ENCODE results near the gene WNK3.

The WNK3 gene

DNA sequence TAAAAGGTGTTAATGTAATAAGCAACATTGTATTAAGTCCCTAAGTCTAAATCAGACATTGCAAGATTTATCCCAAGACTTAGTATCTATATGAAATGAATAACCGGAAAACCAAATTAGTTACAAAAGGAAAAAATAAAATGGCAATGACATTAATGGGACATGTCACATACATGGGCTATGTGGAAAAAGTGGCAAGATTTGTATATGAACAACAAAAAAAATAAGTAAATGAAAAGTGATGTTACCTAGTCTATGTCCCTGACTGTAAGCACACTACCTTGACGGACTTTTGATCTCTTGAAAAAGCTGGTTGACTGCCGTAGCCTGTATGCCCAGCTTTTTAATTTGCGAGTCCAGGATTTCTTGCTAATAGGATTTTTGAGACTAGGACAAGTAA, 119.3 kb downstream of the WNK3 start:
- DNase-seq (ENCODE audit: low read depth): no peak

DNA sequence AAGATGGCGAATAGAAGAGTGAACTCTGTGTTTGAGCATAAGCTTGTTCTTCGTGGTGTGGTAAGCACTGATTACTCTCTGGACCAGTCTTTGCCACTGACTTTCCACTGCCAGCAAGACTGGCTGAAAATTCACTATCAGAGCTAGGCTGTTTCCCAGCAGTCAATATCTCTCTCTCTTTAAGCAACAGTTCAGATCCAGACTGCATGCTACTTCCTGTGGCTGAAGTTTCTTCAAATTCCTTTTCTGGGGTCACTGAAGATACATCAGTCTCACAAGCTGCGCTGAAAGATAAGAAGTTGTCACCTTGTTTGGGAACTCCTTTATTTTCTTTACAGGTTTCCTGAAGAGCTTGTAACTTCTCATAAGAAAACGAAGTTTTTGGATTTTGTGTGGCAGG, 120.8 kb downstream of the WNK3 start:
- DNase-seq (ENCODE audit: low read depth): no peak

DNA sequence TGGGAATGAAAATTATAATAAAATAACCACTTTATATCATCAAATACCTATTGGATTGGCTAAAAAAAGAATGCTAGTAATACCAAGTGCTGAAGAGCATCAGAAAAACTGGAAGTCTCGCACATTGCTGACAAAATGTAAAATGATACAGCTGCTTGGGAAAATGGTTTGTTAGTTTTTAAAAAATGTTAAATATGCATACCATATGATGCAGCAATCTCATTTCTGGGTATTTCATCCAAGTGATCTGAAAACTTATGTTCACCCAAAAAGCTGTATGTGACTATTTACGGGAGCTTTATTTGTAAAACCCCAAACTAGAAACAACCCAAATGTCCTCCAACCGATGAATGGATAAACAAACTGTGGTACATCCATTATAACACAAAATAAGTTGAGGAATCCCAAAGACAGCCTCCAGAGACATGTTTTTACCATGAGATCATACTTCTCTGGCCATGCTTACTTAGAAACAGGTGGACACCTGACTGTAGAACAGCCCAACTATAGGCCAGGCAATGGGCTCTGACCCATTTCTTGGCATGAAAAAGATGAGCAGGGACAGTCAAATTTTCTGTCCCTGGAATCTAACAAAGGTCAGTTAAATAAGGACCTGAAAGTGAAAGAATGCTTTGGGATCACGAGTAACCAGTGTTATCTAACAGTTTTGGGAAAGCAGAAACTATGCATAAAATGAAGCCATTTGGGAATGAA, 127.3 kb downstream of the WNK3 start:
- DNase-seq (ENCODE audit: low read depth): no peak

DNA sequence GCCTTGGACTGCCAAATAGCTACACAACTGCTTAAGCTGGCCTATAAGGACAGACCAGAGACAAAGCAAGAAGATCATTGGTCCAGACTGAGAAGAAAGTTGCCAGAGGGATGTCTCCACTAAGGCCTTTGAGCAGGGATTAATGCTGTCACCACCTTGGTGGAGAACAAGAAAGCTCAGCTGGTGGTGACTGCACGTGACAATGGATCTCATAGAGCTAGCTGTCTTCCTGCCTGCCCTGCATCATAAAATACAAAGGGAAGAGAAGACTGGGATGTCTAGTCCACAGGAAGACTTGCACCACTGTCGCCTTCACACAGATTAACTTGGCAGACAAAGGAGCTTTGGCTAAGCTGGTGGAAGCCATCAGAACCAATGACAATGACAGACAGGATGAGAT, 134.3 kb downstream of the WNK3 start:
- DNase-seq (ENCODE audit: low read depth): no peak

DNA sequence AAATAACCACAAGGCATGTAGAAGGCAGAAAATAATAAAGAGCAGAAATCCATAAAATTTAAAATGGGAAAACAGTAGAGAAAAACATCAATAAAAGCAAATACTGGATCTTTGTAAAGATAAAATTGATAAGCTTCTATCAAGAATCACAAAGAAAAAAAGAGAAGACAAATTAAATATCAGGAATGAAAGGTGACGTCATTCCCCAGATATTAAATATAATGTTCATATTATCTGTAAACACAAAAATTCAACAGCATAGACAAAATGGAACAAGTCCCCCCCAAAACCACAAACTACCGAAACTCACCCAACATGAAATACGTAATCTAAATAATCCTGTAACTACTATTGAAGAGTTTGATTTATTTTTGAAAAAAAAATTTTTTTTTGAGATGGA, 144.2 kb downstream of the WNK3 start:
- no peak for DNase-seq (ENCODE audit: low read depth)

DNA sequence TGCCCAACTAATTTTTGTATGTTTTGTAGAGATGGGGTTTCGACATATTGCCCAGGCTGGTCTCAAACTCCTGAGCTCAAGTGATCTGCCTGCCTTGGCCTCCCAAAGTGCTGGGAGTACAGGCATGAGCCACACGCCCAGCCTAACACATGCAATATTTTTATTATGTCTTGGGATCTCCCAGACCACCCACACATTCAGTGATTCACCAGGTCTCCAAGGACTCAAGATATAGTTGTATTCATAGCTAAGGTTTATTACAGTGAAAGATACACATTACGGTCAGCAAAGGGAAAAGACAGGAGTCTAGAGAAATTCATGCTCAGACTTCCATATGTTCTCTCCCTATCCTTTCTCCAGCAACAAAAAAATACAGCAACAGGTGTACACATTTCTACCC, 149.3 kb downstream of the WNK3 start:
- DNase-seq (ENCODE audit: low read depth): no peak

DNA sequence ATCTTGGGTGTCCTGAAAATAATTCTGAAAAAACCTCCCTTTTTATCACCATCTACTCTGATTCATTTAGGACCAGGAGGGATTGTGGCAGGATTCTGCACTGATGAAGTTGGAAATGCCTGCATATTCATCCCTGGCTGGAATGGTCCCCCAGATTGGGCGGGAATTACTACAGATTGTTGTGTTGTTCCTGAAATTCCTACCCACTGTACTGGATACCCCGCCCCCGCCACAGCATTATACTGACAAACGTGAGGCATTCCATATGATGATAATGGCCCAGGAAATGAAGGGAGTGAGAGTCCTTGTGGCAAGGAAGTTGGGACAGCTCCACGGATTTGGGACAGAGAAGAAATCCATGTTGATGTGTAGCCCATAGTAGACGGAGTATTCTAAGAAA, 159.6 kb downstream of the WNK3 start:
- DNase-seq (ENCODE audit: low read depth): no peak

DNA sequence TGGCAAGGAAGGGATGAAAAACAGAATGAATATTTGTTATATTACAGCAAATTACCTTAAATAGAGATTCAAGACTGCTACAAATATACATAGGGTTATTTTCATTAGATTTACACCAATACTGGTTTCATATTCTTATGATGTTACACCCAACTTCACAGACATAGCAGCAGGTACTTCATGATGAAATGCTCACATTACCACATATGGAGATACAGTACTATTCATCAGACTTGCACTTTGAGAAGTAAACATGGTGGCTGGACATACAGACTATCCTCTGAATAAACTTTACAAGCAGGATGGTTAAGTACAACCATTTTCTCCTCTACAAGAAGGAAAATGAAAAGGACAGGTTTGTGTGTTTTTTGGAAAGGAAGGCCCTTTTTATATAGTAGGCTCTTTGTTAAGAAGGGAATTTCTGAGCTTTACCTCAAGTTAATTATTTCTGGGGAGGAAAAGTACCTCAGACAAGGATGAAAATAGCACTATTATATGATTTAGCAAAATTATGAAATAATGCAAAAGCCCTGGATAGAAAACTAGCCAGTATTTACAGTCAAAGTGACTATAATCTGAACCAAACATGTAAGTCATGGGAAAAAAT, 162.8 kb downstream of the WNK3 start:
- no peak for DNase-seq (ENCODE audit: low read depth)

DNA sequence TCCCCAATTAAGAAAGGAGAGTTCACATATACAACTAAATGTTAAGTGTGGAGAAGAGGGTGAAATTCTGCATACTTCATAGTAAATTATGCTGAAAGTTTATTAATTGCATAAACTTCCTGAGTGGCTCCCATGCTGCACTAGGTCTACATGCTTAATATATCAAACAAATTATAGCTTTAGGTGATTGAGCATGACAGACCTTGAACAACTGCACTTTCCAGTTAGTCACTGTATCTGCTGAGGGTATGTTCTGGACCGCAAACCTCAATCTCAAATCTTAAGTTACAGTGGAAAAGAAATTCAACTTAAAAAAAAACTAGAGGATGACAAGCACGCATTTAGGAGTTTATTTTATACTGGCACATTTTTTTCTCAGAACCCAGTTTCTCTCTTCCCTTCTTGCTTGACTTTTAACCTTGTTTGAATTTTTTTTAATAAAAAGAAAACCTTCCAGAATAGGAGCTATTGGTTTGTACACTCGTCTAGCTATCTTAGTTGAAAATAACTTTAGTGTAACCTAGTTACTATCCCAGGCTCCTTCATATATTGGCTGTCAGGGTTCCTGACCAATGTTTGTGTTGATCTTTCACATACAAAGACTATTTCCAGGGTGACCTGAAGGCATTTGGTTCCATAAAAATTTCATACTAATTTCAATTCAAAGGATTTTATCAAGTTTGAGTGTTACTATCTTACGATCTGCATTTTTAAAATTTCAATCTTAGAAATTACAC, 164.6 kb downstream of the WNK3 start:
- no peak for DNase-seq (ENCODE audit: low read depth)

DNA sequence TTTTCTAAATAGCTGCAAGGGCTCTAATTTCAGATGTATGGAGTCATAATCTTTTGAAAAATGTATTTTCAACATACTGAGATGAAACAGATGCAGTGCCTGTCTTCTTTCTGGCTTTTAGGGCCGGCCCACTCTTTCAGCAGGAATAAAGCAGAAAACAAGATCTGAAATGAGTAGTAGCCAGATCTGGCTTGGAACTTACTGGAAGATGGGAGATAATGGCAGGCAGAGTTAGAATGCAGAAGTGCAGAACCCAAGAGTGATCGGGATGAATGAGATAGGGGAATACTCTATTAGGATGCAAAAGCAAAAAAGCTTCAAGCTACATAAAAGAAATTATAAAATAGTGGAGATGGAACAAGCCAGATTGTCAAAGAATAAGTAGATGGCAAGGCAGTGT, 173.4 kb downstream of the WNK3 start:
- no peak for DNase-seq (ENCODE audit: low read depth)

DNA sequence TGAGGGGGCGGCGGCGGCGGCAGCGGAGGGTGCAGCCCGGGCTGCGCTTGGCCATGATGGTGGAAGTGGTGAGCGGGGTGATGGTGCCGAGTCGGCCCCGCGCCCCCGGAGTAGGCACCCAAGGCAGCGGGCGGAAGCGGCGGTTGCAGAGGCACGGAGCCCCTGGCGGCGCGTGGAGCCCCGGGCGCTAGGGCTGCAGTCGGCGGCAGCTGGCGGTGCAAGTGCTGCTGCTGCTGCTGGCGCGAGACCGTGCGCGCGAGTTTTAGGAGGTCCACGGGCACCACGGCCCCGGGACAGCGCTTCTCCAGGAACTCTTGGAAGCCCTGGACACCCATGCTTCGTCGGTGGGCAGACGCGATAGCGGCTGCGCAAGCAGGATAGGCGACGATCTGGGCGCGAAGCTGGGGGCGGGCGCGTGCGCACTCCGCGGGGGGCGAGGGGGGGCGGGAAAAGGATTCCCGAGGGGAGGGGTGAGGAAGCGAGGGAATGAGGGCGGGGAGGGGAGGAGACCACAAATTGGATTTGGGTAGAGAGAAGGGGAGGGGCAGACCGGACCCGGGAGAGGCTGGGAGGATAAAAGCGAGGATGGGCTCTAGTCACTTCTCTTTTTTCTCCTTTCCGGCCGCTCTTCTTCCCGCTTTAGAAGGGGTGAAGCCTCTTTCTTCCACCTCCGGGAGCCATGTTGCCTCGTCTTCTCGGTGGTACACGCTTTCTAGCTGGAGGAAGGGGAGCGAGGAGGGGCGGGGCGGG, 174.8 kb downstream of the WNK3 start, which contains the start of gene FAM120C:
Gene FAM120C (minus strand): TSS at position 391 of the 750 bp plus-strand sequence. CDS start 56 bp downstream, at position 335.
- peak; percentile 30 for DNase-seq (ENCODE audit: low read depth)

DNA sequence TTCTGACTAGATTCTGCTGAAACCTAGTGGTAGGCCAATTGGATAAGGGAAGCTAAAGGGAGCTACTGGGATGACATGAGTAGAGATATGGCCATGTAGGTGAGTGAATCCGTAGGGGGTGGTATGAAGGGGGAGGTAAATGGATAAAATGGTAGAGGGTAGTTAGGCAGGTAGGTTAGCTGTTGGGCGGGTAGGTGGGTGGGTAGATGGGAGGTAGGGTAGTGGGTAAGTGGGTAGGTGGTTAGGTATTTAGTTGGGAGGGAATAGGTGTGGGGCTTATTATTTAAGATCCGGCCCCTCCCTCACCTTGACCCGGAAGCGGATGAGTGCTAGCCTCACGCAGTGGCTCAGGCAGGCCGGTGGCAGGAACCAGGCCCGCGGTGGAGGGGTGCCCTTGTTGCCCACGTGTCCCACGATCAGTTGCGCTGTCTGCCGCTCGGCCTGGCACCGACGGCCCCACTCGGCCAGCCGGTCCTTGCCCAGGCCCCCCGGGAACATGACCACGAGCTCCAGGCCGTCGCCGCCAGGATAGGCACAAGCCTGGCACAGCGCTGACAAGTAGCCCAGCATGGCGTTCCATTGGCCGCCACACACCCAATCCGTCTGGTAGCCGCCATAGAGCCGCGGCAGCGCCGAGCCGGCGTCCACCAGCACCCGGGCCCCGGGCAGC, 175.5 kb downstream of the WNK3 start:
- peak; percentile 35 for DNase-seq (ENCODE audit: low read depth)

DNA sequence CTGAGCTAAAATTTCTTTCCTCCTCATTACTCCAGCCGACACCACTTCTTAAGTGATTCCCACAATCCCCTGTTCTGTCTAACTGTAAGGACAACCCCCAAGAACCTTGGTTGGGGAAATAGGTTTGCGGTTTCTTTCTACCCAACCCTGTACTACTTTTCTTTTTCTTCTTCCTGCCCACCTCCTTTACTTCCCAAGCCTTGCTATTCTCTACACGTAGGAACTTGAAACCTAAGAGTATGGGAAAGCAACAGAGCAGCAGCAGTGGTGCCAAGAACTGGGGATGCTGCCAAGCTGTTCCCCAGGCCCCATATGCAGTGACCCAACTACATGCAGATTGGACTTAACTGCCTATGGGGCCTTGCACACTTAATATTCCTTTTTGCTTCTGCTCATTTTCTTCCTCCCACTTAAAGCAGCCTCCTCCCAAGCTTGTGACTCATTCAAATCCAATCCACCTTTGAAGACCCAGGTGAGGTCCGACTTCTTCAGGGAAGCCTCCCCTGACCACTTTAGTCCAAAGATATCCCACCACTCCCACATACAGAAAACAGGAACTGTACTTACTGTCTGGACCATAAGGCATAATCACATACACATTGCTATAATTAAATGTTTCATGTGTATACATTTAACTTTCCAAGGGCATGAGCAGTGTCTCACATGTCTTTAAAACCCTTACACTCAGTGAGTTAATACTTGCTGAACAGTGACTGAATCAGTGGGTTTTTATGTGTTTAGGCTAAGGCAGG, 176.5 kb downstream of the WNK3 start:
- DNase-seq (ENCODE audit: low read depth): no peak

DNA sequence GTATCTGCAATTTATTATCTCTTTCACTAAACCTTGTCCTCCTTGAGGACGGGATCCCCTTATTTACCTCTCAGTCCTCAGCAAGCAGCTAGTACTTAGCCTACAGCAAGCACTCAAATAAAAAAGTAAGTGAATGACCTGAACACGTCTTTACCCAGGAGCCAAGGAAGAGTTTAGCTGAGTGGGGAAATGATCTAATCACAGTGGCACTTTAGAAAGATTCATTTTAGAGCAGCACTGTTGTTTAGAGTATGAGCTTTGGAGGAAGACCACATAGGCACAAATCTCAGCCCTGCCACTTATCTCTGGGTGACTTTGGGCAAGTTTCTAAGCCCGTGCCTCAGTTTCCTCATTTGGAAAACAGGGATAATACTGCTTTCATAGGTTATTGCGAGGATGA, 177.4 kb downstream of the WNK3 start:
- DNase-seq (ENCODE audit: low read depth): no peak

DNA sequence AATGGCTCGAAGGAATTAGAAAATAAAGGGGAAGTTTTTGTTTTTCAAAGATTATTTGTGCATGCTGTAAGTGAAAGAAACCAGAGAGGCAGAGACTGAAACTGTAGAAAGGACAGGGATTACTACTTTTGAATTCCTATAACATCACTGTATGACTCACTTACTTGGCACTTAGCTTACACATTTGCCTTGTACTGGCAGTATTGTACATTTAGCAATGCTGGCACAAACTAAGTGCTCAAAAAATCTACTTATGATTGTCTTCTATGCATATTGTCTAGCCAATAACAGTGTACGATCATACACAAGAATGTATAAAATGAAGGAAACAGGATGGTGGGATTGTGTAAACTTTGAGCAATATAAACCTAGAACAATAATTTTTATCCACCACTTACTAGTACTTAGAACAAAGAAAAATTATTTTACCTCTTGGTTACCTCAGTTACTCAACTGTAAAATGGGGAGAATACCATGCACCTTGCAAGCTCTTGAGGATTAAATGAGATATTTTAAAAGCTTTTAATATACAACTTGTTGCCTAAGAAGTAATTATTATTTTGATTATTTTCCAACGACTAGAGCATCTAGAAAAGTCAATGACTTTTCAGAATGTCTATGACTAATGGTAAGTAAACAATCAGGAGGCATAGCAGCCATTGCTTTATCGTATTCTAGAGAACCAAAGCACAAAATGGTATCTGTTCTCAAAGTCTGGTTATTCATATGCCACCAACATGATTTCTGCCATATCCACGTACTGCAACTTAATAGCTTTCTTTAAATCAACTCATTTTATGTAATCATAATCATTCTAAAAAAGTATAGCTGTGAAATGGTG, 179.5 kb downstream of the WNK3 start:
- DNase-seq (ENCODE audit: low read depth): no peak

DNA sequence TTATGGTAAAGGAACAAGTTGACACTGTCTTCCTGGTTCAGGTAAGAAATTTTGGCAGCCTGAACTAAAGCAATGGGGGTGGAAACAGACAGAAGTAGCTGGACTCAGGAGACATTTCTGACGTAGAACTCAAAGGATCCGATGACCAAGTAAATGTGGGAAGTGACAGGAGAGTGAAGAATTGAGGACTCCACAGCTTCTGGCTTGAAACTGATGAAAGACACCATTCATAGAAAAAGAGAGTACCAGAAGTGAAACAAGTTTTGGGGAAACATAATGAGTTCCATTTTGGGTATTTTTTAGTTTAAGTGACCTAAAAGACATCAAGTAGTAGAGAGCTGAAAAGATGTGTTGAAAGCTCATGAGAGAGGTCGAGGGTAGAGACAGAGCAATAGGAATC, 180.5 kb downstream of the WNK3 start:
- DNase-seq (ENCODE audit: low read depth): no peak

DNA sequence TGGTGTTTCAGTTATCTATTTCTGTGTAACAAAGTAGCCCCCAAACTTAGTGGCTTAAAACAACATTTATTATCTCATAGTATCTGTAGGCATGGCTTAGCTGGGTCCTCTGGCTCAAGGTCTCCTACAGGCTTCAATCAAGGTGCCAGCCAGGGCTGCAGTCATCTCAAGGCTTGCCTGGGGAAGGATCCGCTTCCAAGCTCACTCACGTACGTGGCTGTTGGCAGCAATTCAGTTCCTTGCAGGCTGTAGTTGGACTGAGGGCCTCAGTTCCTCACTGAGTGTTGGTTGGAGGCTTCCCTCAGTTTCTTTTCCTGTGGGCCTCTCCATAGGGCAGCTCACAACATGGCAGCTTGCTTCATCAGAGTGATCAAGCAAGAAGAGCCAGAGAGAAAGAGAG, 184.1 kb downstream of the WNK3 start:
- DNase-seq (ENCODE audit: low read depth): no peak

DNA sequence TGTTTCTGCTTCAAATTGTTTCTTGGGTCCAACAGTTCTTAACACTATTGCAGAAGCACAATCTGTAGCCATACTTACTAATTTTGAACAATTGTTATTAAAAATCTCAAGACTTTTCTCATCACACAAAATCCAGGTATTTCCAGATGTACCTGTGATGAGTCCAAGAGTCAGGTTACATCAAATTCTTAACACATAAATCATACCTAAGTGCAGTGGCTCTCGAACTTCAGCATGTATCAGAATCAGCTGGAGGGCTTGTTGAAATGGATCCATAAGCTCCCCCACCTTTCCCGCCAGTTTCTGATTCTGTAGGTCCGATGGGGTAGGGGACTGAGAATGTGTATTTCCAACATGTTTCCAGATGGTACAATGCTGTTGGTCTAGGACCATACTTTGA, 185.4 kb downstream of the WNK3 start:
- no peak for DNase-seq (ENCODE audit: low read depth)

DNA sequence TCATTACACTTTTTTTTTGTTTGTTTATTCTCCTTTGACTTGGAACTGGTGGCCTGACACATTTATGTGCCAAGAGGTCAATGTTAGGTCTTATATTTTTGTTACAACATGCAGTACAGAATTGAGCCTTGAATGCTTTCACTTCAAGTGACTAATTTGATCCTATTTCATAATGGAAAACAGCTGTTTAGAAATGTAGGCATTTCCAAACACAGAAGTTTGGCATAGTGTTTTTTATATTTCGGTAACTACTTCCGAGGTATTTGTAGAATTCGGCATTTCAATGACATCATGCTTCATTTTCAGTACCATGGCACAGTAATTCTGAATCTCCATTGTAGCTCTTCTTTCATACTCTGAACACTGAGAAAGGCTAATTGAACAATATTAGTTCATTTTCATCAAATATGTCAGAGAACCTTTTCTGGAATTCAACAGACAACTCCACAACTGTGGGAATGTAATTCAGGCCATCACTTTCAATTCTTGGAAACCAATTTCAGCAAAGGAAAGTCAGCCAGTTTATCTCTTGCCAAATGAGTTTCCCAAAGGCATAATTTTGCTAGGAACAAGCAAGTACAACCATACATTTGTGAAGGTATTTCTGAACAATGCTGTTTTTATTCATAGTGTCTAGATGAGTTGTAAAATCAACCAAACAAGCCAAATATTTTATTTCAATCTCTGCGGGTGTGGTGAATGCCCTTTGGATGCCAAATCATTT, 186.2 kb downstream of the WNK3 start:
- no peak for DNase-seq (ENCODE audit: low read depth)

DNA sequence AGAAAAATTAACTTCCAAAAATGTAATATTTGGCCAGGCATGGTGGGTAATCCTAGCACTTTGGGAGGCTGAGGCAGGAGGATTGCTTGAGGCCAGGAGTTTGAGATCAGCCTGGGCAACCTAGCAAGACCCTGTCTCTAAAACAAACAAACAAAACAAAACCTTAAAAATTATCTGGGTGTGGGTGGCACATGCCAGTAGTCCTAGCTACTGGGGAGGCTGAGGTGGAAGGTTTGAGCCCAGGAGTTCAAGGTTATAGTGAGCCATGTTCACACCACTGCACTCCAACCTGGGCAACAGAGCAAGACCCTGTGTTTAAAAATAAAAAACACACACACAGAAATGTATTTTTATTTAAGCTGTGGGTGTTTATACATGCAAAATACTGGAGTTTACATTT, 186.8 kb downstream of the WNK3 start:
- no peak for DNase-seq (ENCODE audit: low read depth)
